ENCODE data around the gene EME2. TPM values are rescaled to one million over a fixed set of nuclear protein-coding genes. Genes with fewer than 3 reads are reported as not detected.

EME2 gene
- total and polyA plus RNA-seq, 2 donors (not counting 1 experiment from before 2014, with no cell fraction given), result 34.6 to 42.5 TPM

Small RNAs within 50 kb of the gene (small RNA-seq; reads per million reads assigned to genes)
- gene MIR3177 (ENCODE audit: insufficient read length, low read depth, low replicate concordance), result not detected

Other genes with a start within 250 kb of the EME2 start
- gene TMEM204, start 239.1 kb upstream of the EME2 start, total RNA-seq, result 0.27 and 0.58 TPM in 2 replicates
- 2.3 and 2.7 TPM in 2 replicates for gene TMEM204, start 239.1 kb upstream of the EME2 start, polyA plus RNA-seq
- gene IFT140, start 160.7 kb upstream of the EME2 start, total RNA-seq, result 12.5 and 15.0 TPM in 2 replicates
- 4.2 and 5.4 TPM in 2 replicates for gene IFT140, start 160.7 kb upstream of the EME2 start, polyA plus RNA-seq
- 26.6 and 33.9 TPM in 2 replicates for gene CRAMP1, start 160.4 kb upstream of the EME2 start, total RNA-seq
- 21.0 and 29.1 TPM in 2 replicates for gene CRAMP1, start 160.4 kb upstream of the EME2 start, polyA plus RNA-seq
- 42.1 and 45.7 TPM in 2 replicates for gene JPT2, start 94.5 kb upstream of the EME2 start, total RNA-seq
- gene JPT2, start 94.5 kb upstream of the EME2 start, polyA plus RNA-seq, result 7.6 and 10.7 TPM in 2 replicates
- 340 and 348 TPM in 2 replicates for gene MAPK8IP3, start 66.6 kb upstream of the EME2 start, total RNA-seq
- 249 and 320 TPM in 2 replicates for gene MAPK8IP3, start 66.6 kb upstream of the EME2 start, polyA plus RNA-seq
- 57.3 and 63.2 TPM in 2 replicates for gene NME3, start 1.3 kb upstream of the EME2 start, total RNA-seq
- gene NME3, start 1.3 kb upstream of the EME2 start, polyA plus RNA-seq, result 99.0 and 150 TPM in 2 replicates
- 44.6 and 54.5 TPM in 2 replicates for gene MRPS34, start 324 bp downstream of the EME2 start, total RNA-seq
- 34.4 and 55.2 TPM in 2 replicates for gene MRPS34, start 324 bp downstream of the EME2 start, polyA plus RNA-seq
- gene SPSB3, start 9.8 kb downstream of the EME2 start, total RNA-seq, result 91.2 and 95.5 TPM in 2 replicates
- 255 and 264 TPM in 2 replicates for gene SPSB3, start 9.8 kb downstream of the EME2 start, polyA plus RNA-seq
- 50.2 and 52.6 TPM in 2 replicates for gene NUBP2, start 10.2 kb downstream of the EME2 start, total RNA-seq
- gene NUBP2, start 10.2 kb downstream of the EME2 start, polyA plus RNA-seq, result 49.3 and 71.7 TPM in 2 replicates
- gene IGFALS, start 20.9 kb downstream of the EME2 start, total RNA-seq, result 0.22 TPM in 1 of 2 replicates, not detected in the other
- 0.49 and 0.63 TPM in 2 replicates for gene IGFALS, start 20.9 kb downstream of the EME2 start, polyA plus RNA-seq
- gene HAGH, start 54.0 kb downstream of the EME2 start, total RNA-seq, result 49.7 and 50.6 TPM in 2 replicates
- 48.9 and 74.2 TPM in 2 replicates for gene HAGH, start 54.0 kb downstream of the EME2 start, polyA plus RNA-seq
- gene FAHD1, start 54.4 kb downstream of the EME2 start, total RNA-seq, result 11.0 and 13.3 TPM in 2 replicates
- 7.2 and 14.5 TPM in 2 replicates for gene FAHD1, start 54.4 kb downstream of the EME2 start, polyA plus RNA-seq
- not detected in 2 replicates for gene MEIOB, start 99.4 kb downstream of the EME2 start, total RNA-seq
- not detected in 2 replicates for gene MEIOB, start 99.4 kb downstream of the EME2 start, polyA plus RNA-seq
- gene HS3ST6, start 145.6 kb downstream of the EME2 start, total RNA-seq, result not detected in 2 replicates
- gene HS3ST6, start 145.6 kb downstream of the EME2 start, polyA plus RNA-seq, result not detected in 2 replicates
- 15.2 and 17.5 TPM in 2 replicates for gene MSRB1, start 170.4 kb downstream of the EME2 start, total RNA-seq
- 4.4 and 8.5 TPM in 2 replicates for gene MSRB1, start 170.4 kb downstream of the EME2 start, polyA plus RNA-seq
- not detected in 2 replicates for gene RPL3L, start 181.9 kb downstream of the EME2 start, total RNA-seq
- gene RPL3L, start 181.9 kb downstream of the EME2 start, polyA plus RNA-seq, result not detected in 2 replicates
- 63.7 and 70.4 TPM in 2 replicates for gene NDUFB10, start 186.7 kb downstream of the EME2 start, total RNA-seq
- gene NDUFB10, start 186.7 kb downstream of the EME2 start, polyA plus RNA-seq, result 76.9 and 92.6 TPM in 2 replicates
- 3,155 and 3,261 TPM in 2 replicates for gene RPS2, start 192.0 kb downstream of the EME2 start, total RNA-seq
- gene RPS2, start 192.0 kb downstream of the EME2 start, polyA plus RNA-seq, result 4,202 and 6,138 TPM in 2 replicates
- 0.36 and 0.76 TPM in 2 replicates for gene RNF151, start 194.0 kb downstream of the EME2 start, total RNA-seq
- 0.13 and 0.27 TPM in 2 replicates for gene RNF151, start 194.0 kb downstream of the EME2 start, polyA plus RNA-seq
- 31.9 and 32.2 TPM in 2 replicates for gene TBL3, start 199.2 kb downstream of the EME2 start, total RNA-seq
- 41.2 and 52.2 TPM in 2 replicates for gene TBL3, start 199.2 kb downstream of the EME2 start, polyA plus RNA-seq
- gene NOXO1, start 208.7 kb downstream of the EME2 start, total RNA-seq, result 0.49 and 0.74 TPM in 2 replicates
- gene NOXO1, start 208.7 kb downstream of the EME2 start, polyA plus RNA-seq, result 0.30 and 1.0 TPM in 2 replicates
- 28.2 and 30.4 TPM in 2 replicates for gene GFER, start 211.4 kb downstream of the EME2 start, total RNA-seq
- gene GFER, start 211.4 kb downstream of the EME2 start, polyA plus RNA-seq, result 15.6 and 16.1 TPM in 2 replicates
- gene SYNGR3, start 217.2 kb downstream of the EME2 start, total RNA-seq, result 19.8 and 20.8 TPM in 2 replicates
- gene SYNGR3, start 217.2 kb downstream of the EME2 start, polyA plus RNA-seq, result 19.5 and 28.7 TPM in 2 replicates
- gene ZNF598, start 237.0 kb downstream of the EME2 start, total RNA-seq, result 49.5 and 50.3 TPM in 2 replicates
- gene ZNF598, start 237.0 kb downstream of the EME2 start, polyA plus RNA-seq, result 61.1 and 61.5 TPM in 2 replicates
- 0.70 and 1.7 TPM in 2 replicates for gene NPW, start 247.0 kb downstream of the EME2 start, total RNA-seq
- gene NPW, start 247.0 kb downstream of the EME2 start, polyA plus RNA-seq, result 0.13 and 0.36 TPM in 2 replicates

All from B cell (primary cell).